Vagina (tissue), 2 donors: ENCODE measurements around the gene TENM4. TPM values are rescaled to one million over a fixed set of nuclear protein-coding genes. Genes with fewer than 3 reads are reported as not detected.

ENCODE experiments used
- DNase-seq, 2 donors: peaks; one replicate each; pipeline ENCODE4 v3.0.0-alpha.2; 2017; ENCODE audit errors: extremely low spot score in 2 of 2
- H3K27ac ChIP-seq: fragments of 200-600 bp; sonication (generic); one replicate; pipeline ENCODE4 v1.5.1; 2019
- H3K27me3 ChIP-seq: fragments of 200-600 bp; sonication (generic); one replicate; pipeline ENCODE4 v1.5.1; 2019
- H3K36me3 ChIP-seq, 2 donors: fragments of 200-600 bp; sonication (generic); one replicate each; pipeline ENCODE4 v1.5.1; 2017 to 2019
- H3K4me1 ChIP-seq: fragments of 200-600 bp; sonication (generic); one replicate; pipeline ENCODE4 v1.5.1; 2019
- H3K4me3 ChIP-seq, 2 donors: fragments of 200-600 bp; sonication (generic); 1 replicate in 1 of 2; 2 replicates in 1 of 2; pipeline ENCODE4 v1.5.1; 2016 to 2019
- H3K9me3 ChIP-seq: fragments of 200-600 bp; sonication (generic); one replicate; pipeline ENCODE4 v1.5.1; 2019
- CTCF ChIP-seq, 3 experiments: fragments of 450-650 bp in 2 of 3; fragments of 200-600 bp in 1 of 3; sonication (generic) in 1 of 3; IDR thresholded peaks; one replicate each; pipeline ENCODE4 v1.5.1; 2017 to 2019; ENCODE audit warnings: antibody characterized with exemption in 3 of 3, mild to moderate bottlenecking in 2 of 3, moderate library complexity in 2 of 3
- POLR2A ChIP-seq, 2 donors: fragments of 450-650 bp; IDR thresholded peaks; one replicate each; pipeline ENCODE4 v1.6.1; 2017; ENCODE audit warnings: antibody characterized with exemption in 2 of 2, mild to moderate bottlenecking in 2 of 2, moderate library complexity in 2 of 2
- POLR2AphosphoS5 ChIP-seq, 2 donors: sonication (generic); formaldehyde crosslinking; IDR thresholded peaks; one replicate each; pipeline ENCODE4 v1.9.0; 2017; ENCODE audit warnings: antibody characterized with exemption in 2 of 2, mild to moderate bottlenecking in 2 of 2, low read depth in 1 of 2; ENCODE audit not compliant: insufficient read depth in 1 of 2
- intact Hi-C: fragments of 100-400 bp; cut with DNase I; formaldehyde crosslinking; loops from one replicate; pipeline ENCODE4 v1.15.1; 2023
- total RNA-seq: library from RNA; depleted of rRNA; stranded (reverse); fragments of >200 nt; gene quantifications from one replicate; pipeline ENCODE4 v1.2.3, GENCODE V29; 2016

The TENM4 gene
- total RNA-seq, 1 donor from 2014 or later = 12.5 TPM

- TF ChIP-seq CTCF (IDR thresholded peaks at IDR 0.05) (no peak), POLR2A (IDR thresholded peaks at IDR 0.05) (no peak), POLR2AphosphoS5 (IDR thresholded peaks at IDR 0.05; ENCODE audit: insufficient read depth in 1 of 2, low read depth in 1 of 2) (no peak)
- Histone ChIP-seq H3K36me3 (no peaks in the 10 kb centered on the region), H3K4me1 (no peaks in the 10 kb centered on the region), H3K4me3 (no peak overlapping the region), H3K27ac (no peak overlapping the region), H3K27me3 (no peaks in the 10 kb centered on the region), H3K9me3 (no peaks in the 10 kb centered on the region)
- intact Hi-C loops = no loop called here
- no peak for DNase-seq
Observed at GRCh38 chr11:79019277-79019676, 421.6 kb downstream of the TENM4 start.

GRCh38 chr11:79018371-79018849 lies 422.4 kb downstream of the TENM4 start:
- DNase-seq = no peak
- H3K9me3 ChIP-seq = no peaks in the 10 kb centered on the region
- no peaks in the 10 kb centered on the region for H3K36me3 ChIP-seq
- TF ChIP-seq CTCF (IDR thresholded peaks at IDR 0.05) (no peak), POLR2AphosphoS5 (IDR thresholded peaks at IDR 0.05; ENCODE audit: insufficient read depth in 1 of 2, low read depth in 1 of 2) (no peak), POLR2A (IDR thresholded peaks at IDR 0.05) (no peak)
- no peaks in the 10 kb centered on the region for H3K27me3 ChIP-seq
- no peak overlapping the region for H3K27ac ChIP-seq
- H3K4me3 ChIP-seq = no peak overlapping the region
- intact Hi-C loops = no loop called here
- H3K4me1 ChIP-seq = no peaks in the 10 kb centered on the region

- TF ChIP-seq POLR2AphosphoS5 (IDR thresholded peaks at IDR 0.05; ENCODE audit: insufficient read depth in 1 of 2, low read depth in 1 of 2) = no peak
- TF ChIP-seq POLR2A (IDR thresholded peaks at IDR 0.05) = no peak
- TF ChIP-seq CTCF (IDR thresholded peaks at IDR 0.05) = no peak
- H3K27ac ChIP-seq = no peak overlapping the region
- peak in 1 of 2 donors; percentile 69 for DNase-seq
- no peaks in the 10 kb centered on the region for H3K4me1 ChIP-seq
- H3K4me3 ChIP-seq = no peak overlapping the region
- intact Hi-C loops = no loop called here
- no peaks in the 10 kb centered on the region for H3K36me3 ChIP-seq
- no peaks in the 10 kb centered on the region for H3K27me3 ChIP-seq
- no peaks in the 10 kb centered on the region for H3K9me3 ChIP-seq
Observed at GRCh38 chr11:79017811-79018210, 423.0 kb downstream of the TENM4 start.

GRCh38 chr11:79013509-79013908 lies 427.3 kb downstream of the TENM4 start:
- Histone ChIP-seq H3K36me3 (no peaks in the 10 kb centered on the region), H3K9me3 (no peaks in the 10 kb centered on the region), H3K27me3 (no peaks in the 10 kb centered on the region), H3K4me1 (no peaks in the 10 kb centered on the region), H3K4me3 (no peak overlapping the region), H3K27ac (no peak overlapping the region)
- no peak for TF ChIP-seq POLR2AphosphoS5 (IDR thresholded peaks at IDR 0.05; ENCODE audit: insufficient read depth in 1 of 2, low read depth in 1 of 2)
- TF ChIP-seq POLR2A (IDR thresholded peaks at IDR 0.05) = no peak
- TF ChIP-seq CTCF (IDR thresholded peaks at IDR 0.05) = no peak
- intact Hi-C loops = no loop called here
- peak in 1 of 2 donors; percentile 49 for DNase-seq

DNA sequence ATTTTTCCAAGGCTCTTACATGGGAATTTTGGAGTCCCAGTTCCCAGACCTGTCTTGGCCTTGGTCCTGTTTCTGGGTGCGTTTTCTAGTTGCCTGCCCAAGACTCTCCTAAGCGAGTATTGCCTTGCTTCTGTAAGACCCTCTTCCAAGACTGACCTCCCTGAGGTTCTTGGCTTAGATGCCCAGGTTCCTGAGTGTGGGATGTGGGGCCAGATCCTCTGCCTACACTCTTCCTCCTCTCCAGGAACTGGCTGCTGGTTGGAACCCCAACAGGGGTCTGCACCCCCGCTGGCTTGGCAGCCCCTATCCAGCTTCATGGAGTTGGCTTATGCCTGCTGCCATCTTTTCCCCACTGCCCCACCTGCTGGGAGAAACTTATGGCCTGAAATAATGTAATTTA lies 429.5 kb downstream of the TENM4 start:
- intact Hi-C loops = no loop called here
- no peaks in the 10 kb centered on the region for H3K36me3 ChIP-seq
- no peaks in the 10 kb centered on the region for H3K4me1 ChIP-seq
- no peak overlapping the region for H3K27ac ChIP-seq
- DNase-seq = peak; percentile 54 to 61
- TF ChIP-seq POLR2A (IDR thresholded peaks at IDR 0.05) (no peak), POLR2AphosphoS5 (IDR thresholded peaks at IDR 0.05; ENCODE audit: insufficient read depth in 1 of 2, low read depth in 1 of 2) (no peak), CTCF (IDR thresholded peaks at IDR 0.05) (no peak)
- no peak overlapping the region for H3K4me3 ChIP-seq
- no peaks in the 10 kb centered on the region for H3K27me3 ChIP-seq
- H3K9me3 ChIP-seq = no peaks in the 10 kb centered on the region
